Measurements from ENCODE around the gene SAMD14.
A peak's percentile ranks its signal among the peaks of the same experiment; 100 is the strongest.

SAMD14 gene

GRCh38 chr17:50148226-50149090 is 18.5 kb upstream of the SAMD14 start:
- peak in 1 of 2 donors; percentile 83 for DNase-seq (ENCODE audit: low read depth in 2 of 2)

GRCh38 chr17:50147841-50148225 is 17.9 kb upstream of the SAMD14 start:
- no peak for DNase-seq (ENCODE audit: low read depth in 2 of 2)

- no peak for DNase-seq (ENCODE audit: low read depth in 2 of 2)
These were observed 17.1 kb upstream of the SAMD14 start for GRCh38 chr17:50146927-50147665.

GRCh38 chr17:50146230-50146926 is 16.4 kb upstream of the SAMD14 start:
- DNase-seq (ENCODE audit: low read depth in 2 of 2): no peak

GRCh38 chr17:50145532-50146229 is 15.7 kb upstream of the SAMD14 start:
- no peak for DNase-seq (ENCODE audit: low read depth in 2 of 2)

GRCh38 chr17:50144845-50145531 is 15.0 kb upstream of the SAMD14 start:
- DNase-seq (ENCODE audit: low read depth in 2 of 2): no peak

GRCh38 chr17:50144355-50144754 is 14.4 kb upstream of the SAMD14 start:
- no peak for DNase-seq (ENCODE audit: low read depth in 2 of 2)

- DNase-seq (ENCODE audit: low read depth in 2 of 2): no peak
These were observed 13.7 kb upstream of the SAMD14 start for GRCh38 chr17:50143461-50144176.

- no peak for DNase-seq (ENCODE audit: low read depth in 2 of 2)
These were observed 11.8 kb upstream of the SAMD14 start for GRCh38 chr17:50141745-50142110.

- no peak for DNase-seq (ENCODE audit: low read depth in 2 of 2)
These were observed 11.2 kb upstream of the SAMD14 start for GRCh38 chr17:50141026-50141744.

GRCh38 chr17:50139950-50140885 is 10.3 kb upstream of the SAMD14 start:
- peak; percentile 50 to 68 for DNase-seq (ENCODE audit: low read depth in 2 of 2)

- no peak for DNase-seq (ENCODE audit: low read depth in 2 of 2)
These were observed 9.3 kb upstream of the SAMD14 start for GRCh38 chr17:50139185-50139783.

GRCh38 chr17:50137042-50137441 is 7.1 kb upstream of the SAMD14 start:
- DNase-seq (ENCODE audit: low read depth in 2 of 2): no peak

GRCh38 chr17:50136096-50136687 is 6.2 kb upstream of the SAMD14 start:
- DNase-seq (ENCODE audit: low read depth in 2 of 2): no peak

- DNase-seq (ENCODE audit: low read depth in 2 of 2): no peak
These were observed 5.5 kb upstream of the SAMD14 start for GRCh38 chr17:50135316-50136095.

- DNase-seq (ENCODE audit: low read depth in 2 of 2): no peak
These were observed 4.5 kb upstream of the SAMD14 start for GRCh38 chr17:50134206-50135110.

Data from stimulated activated CD4-positive, alpha-beta T cell treated with anti-CD3 and anti-CD28 coated beads, Interleukin-1b, Interleukin-23, amount 100 ng/mL, for 1 hour (primary cell).